Testis (tissue), 3 donors: ENCODE results near the gene SCN4A. TPM values are rescaled to one million over a fixed set of nuclear protein-coding genes. Genes with fewer than 3 reads are reported as not detected.

Experiments used
- DNase-seq: peaks from one replicate; pipeline ENCODE4 v3.0.0-alpha.2; 2019
- H3K27ac ChIP-seq, 2 donors: fragments of 200-600 bp; sonication (generic); one replicate each; pipeline ENCODE4 v1.5.1; 2019
- H3K27me3 ChIP-seq: fragments of 200-600 bp; sonication (generic); one replicate; pipeline ENCODE4 v1.5.1; 2019
- H3K36me3 ChIP-seq: fragments of 200-600 bp; sonication (generic); one replicate; pipeline ENCODE4 v1.5.1; 2017; ENCODE audit warnings: low read depth; ENCODE audit errors: missing control alignments
- H3K4me1 ChIP-seq: fragments of 200-600 bp; sonication (generic); one replicate; pipeline ENCODE4 v1.5.1; 2019
- H3K4me3 ChIP-seq, 2 donors: fragments of 200-600 bp; sonication (generic); one replicate each; pipeline ENCODE4 v1.5.1; 2017 to 2019
- H3K9me3 ChIP-seq: fragments of 200-600 bp; sonication (generic); one replicate; pipeline ENCODE4 v1.5.1; 2017
- POLR2A ChIP-seq: fragments of 450-650 bp; IDR thresholded peaks from one replicate; pipeline ENCODE4 v1.6.1; 2017; ENCODE audit warnings: antibody characterized with exemption, mild to moderate bottlenecking, moderate library complexity
- WGBS, 2 donors: methylation state at CpG; one replicate each; pipeline ENCODE4 v1.1.5; 2018; 5-methylcytosine and 5-hydroxymethylcytosine counted together
- intact Hi-C: fragments of 100-400 bp; cut with DNase I; formaldehyde crosslinking; loops from one replicate; pipeline ENCODE4 v1.15.1; 2023; ENCODE audit warnings: low total_unique reads
- polyA plus RNA-seq: library from polyadenylated mRNA; stranded (reverse); fragments of 350-450 nt; fragmentation: Illumina TruSeq; extraction: RNeasy Lipid Tissue Mini Kit (QIAGEN cat#74804); gene quantifications from one replicate; pipeline ENCODE4 v1.2.3, GENCODE V29; 2014; ENCODE audit warnings: low read depth, low replicate concordance; ENCODE audit not compliant: insufficient read depth
- total RNA-seq, 2 donors: library from RNA; depleted of rRNA; stranded (reverse); fragments of >200 nt; gene quantifications; one replicate each; pipeline ENCODE4 v1.2.3, GENCODE V29; 2016
- TF ChIP-seq, protein P1 (sequence below), 3 experiments: fragments of 450-650 bp in 2 of 3; fragments of 200-600 bp in 1 of 3; sonication (generic) in 1 of 3; IDR thresholded peaks; one replicate each; pipeline ENCODE4 v1.5.1; 2016 to 2019; ENCODE audit warnings: antibody characterized with exemption in 3 of 3, mild to moderate bottlenecking in 2 of 3, moderate library complexity in 1 of 3

SCN4A gene
- total and polyA plus RNA-seq, 3 donors from 2014 or later, result 2.0 to 2.8 (median 2.3) TPM

DNA sequence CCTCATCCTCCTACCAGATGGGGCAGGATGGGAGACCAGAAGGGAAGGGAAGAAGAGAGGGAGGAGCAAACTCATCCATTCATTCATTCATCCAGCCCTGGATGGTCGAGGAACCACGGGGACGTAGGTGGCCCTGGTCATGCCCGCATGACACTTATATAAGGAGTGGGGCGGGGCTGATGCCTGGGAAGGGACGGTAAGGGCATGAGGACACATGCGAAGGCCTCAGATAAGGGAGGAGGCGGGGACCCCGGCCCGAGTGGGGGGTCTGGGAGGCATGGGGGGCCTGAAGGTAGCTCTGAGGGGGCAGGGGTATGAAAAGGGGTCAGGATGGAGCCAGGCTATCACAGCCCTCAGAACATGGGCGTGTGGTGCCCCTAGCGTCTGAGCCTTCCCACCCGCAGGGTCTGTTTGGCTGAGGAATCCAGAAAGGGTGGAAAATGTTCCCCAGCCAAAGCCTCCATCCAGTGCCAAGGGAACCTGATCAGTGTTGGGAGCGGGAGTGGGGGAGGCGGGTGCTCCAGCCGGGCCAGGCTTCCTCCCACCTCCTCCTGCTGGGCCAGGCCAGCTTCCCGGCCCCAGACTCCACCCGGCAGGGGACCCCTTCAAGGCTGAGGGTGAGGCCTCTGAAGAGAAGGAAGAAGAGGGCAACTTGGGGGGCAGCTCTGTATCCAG, 23.0 kb downstream of the SCN4A start:
- intact Hi-C loops, result no loop called here
- H3K4me3 ChIP-seq, result no peak overlapping the region
- no peak for DNase-seq
- no peaks in the 10 kb centered on the region for H3K27me3 ChIP-seq
- H3K36me3 ChIP-seq, result no peaks in the 10 kb centered on the region
- no peaks in the 10 kb centered on the region for H3K4me1 ChIP-seq
- TF ChIP-seq, protein P1, sequence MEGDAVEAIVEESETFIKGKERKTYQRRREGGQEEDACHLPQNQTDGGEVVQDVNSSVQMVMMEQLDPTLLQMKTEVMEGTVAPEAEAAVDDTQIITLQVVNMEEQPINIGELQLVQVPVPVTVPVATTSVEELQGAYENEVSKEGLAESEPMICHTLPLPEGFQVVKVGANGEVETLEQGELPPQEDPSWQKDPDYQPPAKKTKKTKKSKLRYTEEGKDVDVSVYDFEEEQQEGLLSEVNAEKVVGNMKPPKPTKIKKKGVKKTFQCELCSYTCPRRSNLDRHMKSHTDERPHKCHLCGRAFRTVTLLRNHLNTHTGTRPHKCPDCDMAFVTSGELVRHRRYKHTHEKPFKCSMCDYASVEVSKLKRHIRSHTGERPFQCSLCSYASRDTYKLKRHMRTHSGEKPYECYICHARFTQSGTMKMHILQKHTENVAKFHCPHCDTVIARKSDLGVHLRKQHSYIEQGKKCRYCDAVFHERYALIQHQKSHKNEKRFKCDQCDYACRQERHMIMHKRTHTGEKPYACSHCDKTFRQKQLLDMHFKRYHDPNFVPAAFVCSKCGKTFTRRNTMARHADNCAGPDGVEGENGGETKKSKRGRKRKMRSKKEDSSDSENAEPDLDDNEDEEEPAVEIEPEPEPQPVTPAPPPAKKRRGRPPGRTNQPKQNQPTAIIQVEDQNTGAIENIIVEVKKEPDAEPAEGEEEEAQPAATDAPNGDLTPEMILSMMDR (IDR thresholded peaks at IDR 0.05), result no peak
- no peak for TF ChIP-seq POLR2A
- 60 to 76% methylated on average over 18 of the region's 18 CpGs for WGBS, 2 donors
- H3K27ac ChIP-seq, result no peak overlapping the region
- H3K9me3 ChIP-seq, result no peaks in the 10 kb centered on the region

DNA sequence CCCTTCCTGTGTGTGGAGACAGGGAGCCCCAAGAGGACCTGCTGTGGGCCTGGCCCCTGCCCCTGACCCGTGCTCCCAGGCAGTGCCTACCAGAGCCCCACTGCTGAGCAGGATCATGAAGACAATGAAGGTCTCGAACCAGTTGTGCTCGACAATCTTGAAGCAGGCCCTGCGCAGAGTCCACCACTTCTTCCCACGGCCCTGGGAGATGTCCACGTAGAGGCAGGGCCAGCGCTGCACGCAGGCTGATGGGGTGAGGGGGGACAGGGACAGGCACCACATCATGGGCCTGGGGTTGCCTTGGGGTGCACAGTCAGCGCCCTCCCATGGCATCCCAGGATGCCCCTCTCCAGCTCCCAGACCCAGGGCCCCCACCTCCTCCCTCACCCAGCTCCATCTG, 24.2 kb downstream of the SCN4A start:
- no peaks in the 10 kb centered on the region for H3K36me3 ChIP-seq
- 88 to 90% methylated on average over 6 to 9 of the region's 9 CpGs for WGBS, 2 donors
- no peak overlapping the region for H3K27ac ChIP-seq
- no peak overlapping the region for H3K4me3 ChIP-seq
- no peaks in the 10 kb centered on the region for H3K27me3 ChIP-seq
- DNase-seq, result no peak
- intact Hi-C loops, result no loop called here
- no peaks in the 10 kb centered on the region for H3K9me3 ChIP-seq
- H3K4me1 ChIP-seq, result no peaks in the 10 kb centered on the region
- TF ChIP-seq, protein P1 (IDR thresholded peaks at IDR 0.05), result no peak
- no peak for TF ChIP-seq POLR2A

DNA sequence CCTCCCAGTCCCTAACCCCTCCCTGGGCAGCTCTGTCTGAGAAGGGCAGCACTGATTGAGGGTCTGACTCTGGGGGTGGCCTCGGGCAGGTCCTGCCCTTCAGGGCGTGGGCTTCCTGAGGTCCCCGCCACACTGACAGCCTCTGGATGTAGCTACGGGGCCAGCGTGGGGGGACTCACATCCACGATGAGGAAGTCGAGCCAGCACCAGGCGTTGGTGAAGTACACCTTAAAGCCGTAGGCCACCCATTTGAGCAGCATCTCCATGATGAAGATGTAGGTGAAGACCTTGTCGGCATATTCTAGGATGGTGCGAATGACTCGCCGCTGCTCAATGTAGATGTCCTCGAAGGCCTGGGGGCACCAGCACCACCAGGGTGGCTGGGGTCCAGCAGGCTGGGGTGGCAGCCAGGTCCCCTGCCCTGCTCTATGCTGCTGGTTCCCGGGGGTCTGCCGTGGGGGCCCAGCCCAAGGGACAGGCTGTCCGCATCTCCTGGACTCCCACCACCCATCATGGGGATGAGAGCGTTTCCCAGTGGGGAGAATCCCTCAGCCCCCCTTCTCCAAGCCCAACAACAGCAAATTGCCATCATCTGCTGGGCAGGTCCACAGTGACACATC, 24.9 kb downstream of the SCN4A start:
- no peak for DNase-seq
- no peak for TF ChIP-seq POLR2A
- TF ChIP-seq, protein P1 (IDR thresholded peaks at IDR 0.05), result no peak
- intact Hi-C loops, result no loop called here

DNA sequence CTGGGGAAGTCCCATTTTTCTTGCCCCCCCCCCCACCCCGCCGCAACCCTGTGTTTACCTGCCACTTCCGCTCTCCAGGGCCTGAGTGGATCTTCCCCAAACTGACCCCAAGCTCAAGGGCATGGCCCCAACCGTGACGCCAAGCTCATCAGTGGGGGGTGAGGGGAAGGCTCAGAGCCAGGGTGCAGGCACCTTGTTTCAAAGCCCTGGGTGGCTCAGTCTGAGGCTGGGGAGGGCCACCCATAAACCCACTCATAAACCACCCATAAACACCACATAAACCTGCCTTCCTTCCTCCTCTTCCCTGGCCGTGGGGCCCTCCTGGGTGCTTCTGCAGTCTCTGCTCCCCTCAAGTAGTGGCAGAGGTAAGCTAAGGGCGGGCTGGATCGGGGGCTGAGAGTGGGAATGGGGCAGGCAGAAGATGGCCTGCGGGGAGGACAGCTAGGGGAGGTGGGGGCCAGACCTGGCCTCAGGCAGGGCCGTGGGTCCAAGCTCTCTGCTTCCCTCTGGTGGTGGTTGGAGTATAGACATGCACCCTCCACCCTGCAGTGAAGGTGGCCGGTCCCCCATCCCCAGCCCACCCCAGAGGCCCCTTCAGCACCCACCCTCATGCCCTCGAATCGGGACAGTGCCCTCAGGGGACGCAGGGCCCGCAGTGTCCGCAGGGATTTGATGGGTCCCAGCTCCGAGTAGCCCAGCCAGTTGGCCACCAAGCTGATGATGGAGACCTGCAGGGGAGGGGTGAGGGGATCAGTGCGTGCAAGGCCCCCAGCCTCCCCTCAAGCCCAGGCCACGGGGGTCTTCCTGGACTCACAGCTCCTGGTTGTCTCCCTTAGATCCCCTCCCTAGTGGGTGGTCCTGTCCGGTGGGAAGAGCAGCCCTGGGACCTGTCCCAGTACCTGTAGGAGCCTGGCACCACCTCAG, 26.0 kb downstream of the SCN4A start:
- Histone ChIP-seq H3K27ac (no peak overlapping the region), H3K27me3 (no peaks in the 10 kb centered on the region), H3K4me1 (no peaks in the 10 kb centered on the region), H3K36me3 (no peaks in the 10 kb centered on the region), H3K4me3 (no peak overlapping the region), H3K9me3 (no peaks in the 10 kb centered on the region)
- intact Hi-C loops, result no loop called here
- WGBS, 2 donors, result 77 to 92% methylated on average over 2 to 19 of the region's 20 CpGs
- peak; percentile 58 for DNase-seq
- TF ChIP-seq POLR2A, result no peak
- TF ChIP-seq, protein P1 (IDR thresholded peaks at IDR 0.05), result peak; percentile 18 to 76 (median 47)

More for the DNA sequence above, 24.9 kb downstream of the SCN4A start:
- H3K9me3 ChIP-seq, result no peaks in the 10 kb centered on the region
- no peak overlapping the region for H3K27ac ChIP-seq
- no peaks in the 10 kb centered on the region for H3K36me3 ChIP-seq
- no peak overlapping the region for H3K4me3 ChIP-seq
- H3K27me3 ChIP-seq, result no peaks in the 10 kb centered on the region
- WGBS, 2 donors, result 86 to 93% methylated on average over 8 to 18 of the region's 18 CpGs
- no peaks in the 10 kb centered on the region for H3K4me1 ChIP-seq
